GM06990 (cell line): ENCODE data around the gene DLX4.

Experiments
- DNase-seq: peaks from one replicate; pipeline ENCODE4 v3.0.0-alpha.2; 2011; ENCODE audit not compliant: insufficient read length; ENCODE audit errors: extremely low read depth
- H3K27me3 ChIP-seq: replicated peaks from 2 replicates; pipeline ENCODE4 v1.6.0; 2011; ENCODE audit warnings: low read length; ENCODE audit not compliant: control insufficient read depth, insufficient read depth
- H3K36me3 ChIP-seq: 2 replicates; pipeline ENCODE4 v1.5.1; 2011; ENCODE audit warnings: low read length; ENCODE audit not compliant: control insufficient read depth, insufficient read depth
- H3K4me3 ChIP-seq: replicated peaks from 2 replicates; pipeline ENCODE4 v1.5.1; 2011; ENCODE audit warnings: low read depth, mild to moderate bottlenecking, control low read depth, low read length
- CTCF ChIP-seq: IDR thresholded peaks from 2 replicates; pipeline ENCODE4 v1.5.1; 2011; ENCODE audit warnings: low read length, control low read depth, mild to moderate bottlenecking, inconsistent platforms; ENCODE audit not compliant: insufficient read depth, poor library complexity, severe bottlenecking

Gene DLX4

GRCh38 chr17:49978501-49978900, 9.5 kb downstream of the DLX4 start:
- H3K4me3 ChIP-seq, result no peak overlapping the region
- no peak for DNase-seq
- no peaks in the 10 kb centered on the region for H3K36me3 ChIP-seq
- no peak for TF ChIP-seq CTCF
- peaks cover 5% of the 10 kb centered on the region for H3K27me3 ChIP-seq

- DNase-seq, result no peak
- Histone ChIP-seq H3K27me3 (peaks cover 5% of the 10 kb centered on the region), H3K4me3 (no peak overlapping the region), H3K36me3 (no peaks in the 10 kb centered on the region)
- no peak for TF ChIP-seq CTCF
Measured at GRCh38 chr17:49979748-49980479, 10.9 kb downstream of the DLX4 start.

- H3K4me3 ChIP-seq, result no peak overlapping the region
- H3K36me3 ChIP-seq, result no peaks in the 10 kb centered on the region
- no peak for TF ChIP-seq CTCF
- H3K27me3 ChIP-seq, result peaks cover 4% of the 10 kb centered on the region
- DNase-seq, result no peak
Measured at GRCh38 chr17:49980703-49981197, 11.8 kb downstream of the DLX4 start.

GRCh38 chr17:49984283-49984682, 15.3 kb downstream of the DLX4 start:
- peaks cover 7% of the 10 kb centered on the region for H3K27me3 ChIP-seq
- H3K36me3 ChIP-seq, result no peaks in the 10 kb centered on the region
- no peak for TF ChIP-seq CTCF
- H3K4me3 ChIP-seq, result no peak overlapping the region
- no peak for DNase-seq

- no peaks in the 10 kb centered on the region for H3K36me3 ChIP-seq
- TF ChIP-seq CTCF, result no peak
- no peak for DNase-seq
- no peak overlapping the region for H3K4me3 ChIP-seq
- peaks cover 7% of the 10 kb centered on the region for H3K27me3 ChIP-seq
Measured at GRCh38 chr17:49984776-49985175, 15.8 kb downstream of the DLX4 start.
